LHCN-M2 (cell line): Measurements from ENCODE around the gene SLC26A3. TPM values are rescaled to one million over a fixed set of nuclear protein-coding genes. Genes with fewer than 3 reads are reported as not detected.
A peak's percentile ranks its signal among the peaks of the same experiment; 100 is the strongest.
"Not testable (repeated sequence)": the region's sequence is repeated elsewhere in the genome, so short reads cannot be mapped to it uniquely, and the experiment has no call there.

ENCODE experiments used
- DNase-seq: peaks from one replicate; pipeline ENCODE4 v3.0.0-alpha.2; 2012; ENCODE audit warnings: low read depth
- polyA plus RNA-seq: library from polyadenylated mRNA; unstranded; fragments of >200 nt; gene quantifications from one replicate; pipeline ENCODE4 v1.2.1, GENCODE V29; 2012; ENCODE audit warnings: missing spikeins
- total RNA-seq: library from RNA; depleted of rRNA; stranded (reverse); fragments of >200 nt; gene quantifications from 2 replicates; pipeline ENCODE4 v1.2.3, GENCODE V29; 2014; rRNA removed

Gene SLC26A3
- total RNA-seq: not detected in 2 replicates
- polyA plus RNA-seq: not detected

DNA sequence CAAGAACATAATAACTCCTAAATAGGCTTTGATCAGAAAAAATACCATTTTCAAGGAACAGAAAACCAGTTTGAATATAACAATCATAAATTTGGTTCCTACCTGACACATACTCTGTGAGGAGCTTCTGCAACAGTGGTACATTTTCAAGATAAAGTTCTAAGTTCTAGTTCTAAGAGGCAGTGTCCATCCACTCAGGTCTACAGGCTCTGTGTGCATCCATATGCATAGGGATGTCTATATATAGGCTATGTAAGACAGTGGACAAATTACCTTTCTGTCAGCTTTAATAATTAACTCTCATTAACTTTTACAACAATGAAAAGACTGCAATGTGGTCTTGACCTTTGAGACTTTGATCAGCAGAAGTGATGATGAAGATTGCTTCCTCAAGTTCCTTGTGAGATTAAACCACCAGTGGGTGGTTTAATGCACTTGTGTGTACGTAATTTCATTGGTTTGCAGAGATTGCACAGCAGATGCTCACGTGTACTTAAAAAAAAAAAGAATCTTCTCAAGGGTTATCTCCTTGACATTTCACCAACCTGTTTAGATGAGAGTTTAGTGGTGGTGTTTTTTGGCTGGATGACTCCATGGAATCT is at the start of gene SLC26A3:
SLC26A3 (minus strand) TSS at position 215 of the 602 bp plus-strand sequence. CDS start 8,714 bp downstream, outside the sequence.
- DNase-seq: no peak

DNA sequence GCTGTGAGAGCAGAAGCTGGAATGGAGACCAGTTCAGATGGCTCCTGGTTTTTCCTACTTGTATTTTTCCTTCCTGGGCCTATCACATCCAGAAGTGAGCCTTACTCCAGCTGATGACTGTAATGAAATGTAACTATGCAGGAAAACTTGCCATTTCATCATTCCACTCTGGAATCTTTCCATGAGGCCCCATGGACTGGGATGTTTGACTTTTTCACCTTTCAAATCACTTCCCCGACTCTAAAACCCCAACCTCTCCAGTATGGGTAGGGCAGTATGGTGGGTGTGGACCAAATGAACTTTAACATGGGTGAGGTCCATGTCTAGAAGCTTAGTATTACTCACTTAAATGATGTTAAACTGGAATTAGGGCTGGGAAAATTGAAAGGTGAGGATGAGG is 47.6 kb upstream of the SLC26A3 start:
- DNase-seq: no peak

DNA sequence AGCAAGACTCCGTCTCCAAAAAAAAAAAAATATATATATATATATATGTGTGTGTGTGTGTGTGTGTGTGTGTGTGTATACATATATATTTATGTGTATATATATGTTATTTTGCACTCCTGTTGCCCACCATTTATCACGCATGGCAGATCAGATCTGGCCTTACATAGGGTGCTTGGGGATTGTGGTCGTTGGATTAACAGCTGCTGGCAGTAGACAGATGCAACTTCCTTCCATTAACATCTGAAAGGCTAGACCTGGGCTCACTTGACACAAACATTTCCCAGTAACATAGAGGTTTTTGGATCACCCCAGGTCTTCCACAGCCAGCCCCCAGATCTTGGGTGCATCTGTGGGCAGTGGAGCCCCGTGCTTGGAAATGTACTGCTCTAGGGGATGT is 47.2 kb upstream of the SLC26A3 start:
- DNase-seq: no peak

DNA sequence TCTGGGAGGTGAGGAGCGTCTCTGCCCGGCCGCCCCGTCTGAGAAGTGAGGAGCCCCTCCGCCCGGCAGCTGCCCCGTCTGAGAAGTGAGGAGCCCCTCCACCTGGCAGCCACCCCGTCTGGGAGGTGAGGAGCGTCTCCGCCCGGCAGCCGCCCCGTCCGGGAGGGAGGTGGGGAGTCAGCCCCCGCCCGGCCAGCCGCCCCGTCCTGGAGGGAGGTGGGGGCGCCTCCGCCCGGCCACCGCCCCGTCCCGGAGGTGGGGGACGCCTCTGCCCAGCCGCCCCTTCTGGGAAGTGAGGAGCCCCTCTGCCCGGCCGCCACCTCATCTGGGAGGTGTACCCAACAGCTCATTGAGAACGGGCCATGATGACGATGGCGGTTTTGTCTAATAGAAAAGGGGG is 45.2 kb upstream of the SLC26A3 start:
- DNase-seq: not testable (repeated sequence)

DNA sequence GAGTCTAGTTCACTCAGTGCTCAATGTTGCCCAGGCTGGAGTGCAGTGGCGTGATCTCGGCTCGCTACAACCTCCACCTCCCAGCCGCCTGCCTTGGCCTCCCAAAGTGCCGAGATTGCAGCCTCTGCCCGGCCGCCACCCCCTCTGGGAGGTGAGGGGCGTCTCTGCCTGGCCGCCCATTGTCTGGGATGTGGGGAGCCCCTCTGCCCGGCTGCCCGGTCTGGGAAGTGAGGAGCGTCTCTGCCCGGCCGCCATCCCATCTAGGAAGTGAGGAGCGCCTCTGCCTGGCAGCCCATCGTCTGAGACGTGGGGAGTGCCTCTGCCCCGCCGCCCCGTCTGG is 44.8 kb upstream of the SLC26A3 start:
- not testable (repeated sequence) for DNase-seq

DNA sequence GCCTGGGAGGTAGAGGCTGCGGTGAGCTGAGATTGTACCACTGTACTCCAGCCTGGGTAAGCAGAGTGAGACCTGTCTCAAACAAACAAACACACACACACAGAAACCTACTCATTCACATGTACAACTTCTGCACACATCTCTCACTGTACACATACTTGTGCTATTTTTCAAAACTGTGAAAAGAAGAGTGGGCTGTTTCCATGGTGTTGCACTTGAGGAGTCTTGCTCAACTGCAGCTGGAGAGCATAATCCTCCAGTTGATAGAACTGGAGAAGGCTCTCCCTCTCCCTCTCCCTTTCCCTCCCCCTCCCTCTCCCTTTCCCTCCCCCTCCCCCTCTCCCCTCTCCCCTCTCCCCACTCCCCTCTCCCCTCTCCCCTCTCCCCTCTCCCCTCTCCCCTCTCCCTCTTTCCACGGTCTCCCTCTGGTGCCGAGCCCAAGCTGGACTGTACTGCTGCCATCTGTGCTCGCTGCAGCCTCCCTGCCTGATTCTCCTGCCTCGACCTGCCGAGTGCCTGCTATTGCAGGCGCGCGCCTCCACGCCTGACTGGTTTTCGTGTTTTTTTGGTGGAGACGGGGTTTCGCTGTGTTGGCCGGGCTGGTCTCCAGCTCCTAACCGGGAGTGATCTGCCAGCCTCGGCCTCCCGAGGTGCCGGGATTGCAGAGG is 44.3 kb upstream of the SLC26A3 start:
- no peak for DNase-seq

DNA sequence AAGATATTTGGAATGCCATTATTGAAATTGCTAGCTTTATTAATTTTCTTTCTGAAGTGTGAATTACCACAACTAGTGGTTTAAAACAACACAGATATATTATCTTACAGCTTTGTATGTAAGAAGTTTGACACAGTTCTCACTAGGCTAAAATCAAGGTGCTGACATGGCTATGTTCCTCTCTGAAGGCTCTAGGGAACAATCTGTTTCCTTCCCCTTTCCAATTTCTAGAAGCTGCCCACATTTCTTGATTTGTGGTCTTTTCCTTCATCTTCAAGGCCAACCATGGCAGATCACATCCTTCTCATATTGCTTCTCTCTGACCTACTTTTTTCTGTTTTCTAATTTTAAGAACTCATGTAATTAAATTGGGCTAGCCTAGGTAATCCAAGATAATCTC is 43.3 kb upstream of the SLC26A3 start:
- DNase-seq: no peak

DNA sequence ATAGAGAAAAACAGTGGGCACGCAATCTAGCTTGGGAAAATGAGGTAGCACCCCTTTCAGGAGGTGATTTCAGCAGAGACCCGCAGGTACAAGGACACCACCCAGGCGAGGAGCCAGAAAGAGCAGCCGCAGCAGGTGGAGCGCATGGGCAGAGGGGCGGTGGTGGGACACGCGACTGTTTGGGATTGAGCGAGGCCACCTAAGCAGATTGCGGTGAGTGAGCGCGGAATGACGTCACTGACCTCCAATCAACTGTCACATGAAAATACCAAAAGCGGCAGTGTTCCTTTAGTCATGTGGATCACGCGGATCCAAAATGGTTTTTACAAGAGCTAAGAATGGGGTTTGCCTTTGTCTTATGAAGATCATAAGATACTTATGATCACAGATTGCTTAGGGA is 40.2 kb upstream of the SLC26A3 start:
- DNase-seq: no peak

DNA sequence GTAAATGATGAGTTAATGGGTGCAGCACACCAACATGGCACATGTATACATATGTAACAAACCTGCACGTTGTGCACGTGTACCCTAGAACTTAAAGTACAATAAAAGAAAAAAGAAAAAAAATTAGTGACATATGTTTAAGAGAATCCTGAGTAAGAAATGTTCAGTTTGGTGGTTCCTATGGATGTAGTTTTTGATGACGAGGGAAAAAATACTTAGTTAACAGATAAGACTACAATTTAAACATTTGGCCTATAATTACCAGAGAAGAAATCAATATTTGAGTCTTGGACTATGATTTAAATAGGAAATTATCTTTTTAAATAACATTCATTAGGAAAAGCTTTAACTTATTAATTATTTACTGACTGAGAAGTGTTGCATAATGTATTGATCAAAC is 39.2 kb upstream of the SLC26A3 start:
- DNase-seq: no peak

DNA sequence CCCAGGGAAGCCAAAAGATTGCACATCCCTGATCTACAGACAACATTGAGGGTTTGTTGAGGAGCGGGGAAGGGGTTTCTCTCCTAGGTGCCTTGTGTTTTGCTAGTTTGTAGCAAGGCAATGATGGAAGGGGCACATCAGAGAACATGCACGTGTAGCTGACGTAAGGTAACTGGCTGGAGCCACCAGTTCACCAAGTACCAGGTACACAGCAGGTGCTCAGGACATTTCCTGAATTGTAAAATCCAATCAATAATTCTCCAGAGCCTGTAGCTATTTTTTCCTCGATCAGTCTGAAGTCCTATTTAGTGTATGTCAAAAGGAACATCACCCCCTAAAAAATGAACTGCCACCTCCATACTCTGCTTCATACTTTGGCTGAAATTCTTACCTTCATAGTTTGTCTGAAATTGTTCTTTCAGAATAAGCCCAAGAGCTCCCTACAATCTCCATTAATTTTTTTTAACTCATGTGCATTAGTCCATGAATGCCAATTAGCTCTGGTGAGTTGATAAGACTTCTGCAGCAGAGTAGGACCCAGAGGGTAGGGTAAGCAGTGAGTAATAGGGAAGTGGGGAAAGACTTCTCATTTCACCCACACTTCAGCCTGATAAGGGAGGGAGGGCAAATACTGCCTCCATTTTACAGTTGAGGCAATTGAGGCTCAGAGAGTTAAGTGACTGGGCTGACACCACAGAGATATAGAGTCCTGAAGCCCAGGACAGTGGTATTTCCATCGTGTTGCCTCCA is 36.0 kb upstream of the SLC26A3 start:
- no peak for DNase-seq

DNA sequence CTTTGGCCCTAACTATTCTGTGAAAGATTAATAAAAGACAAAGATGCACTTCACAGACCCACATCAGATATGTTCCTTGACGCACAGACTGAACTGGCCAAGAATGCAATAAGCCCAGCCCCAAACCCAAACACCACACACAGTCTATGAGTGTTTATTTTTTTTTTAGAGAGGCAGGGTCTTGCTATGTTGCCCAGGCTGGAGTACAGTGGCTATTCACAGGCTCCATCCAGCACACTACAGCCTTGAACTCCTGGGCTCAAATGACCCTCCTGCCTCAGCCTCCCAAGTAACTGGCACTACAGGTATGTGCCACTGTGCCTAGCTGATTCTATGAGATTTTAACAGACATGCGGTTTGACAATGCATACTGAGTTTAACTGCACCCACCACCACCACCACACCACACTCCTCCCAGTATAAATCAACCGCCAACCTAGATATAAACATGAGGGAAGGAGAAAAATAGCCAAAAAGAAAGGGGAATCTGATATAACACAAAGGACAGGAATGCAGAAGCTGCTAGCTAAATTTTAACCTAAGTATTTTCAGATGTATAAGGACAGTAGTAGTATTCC is 35.1 kb upstream of the SLC26A3 start:
- DNase-seq: no peak

DNA sequence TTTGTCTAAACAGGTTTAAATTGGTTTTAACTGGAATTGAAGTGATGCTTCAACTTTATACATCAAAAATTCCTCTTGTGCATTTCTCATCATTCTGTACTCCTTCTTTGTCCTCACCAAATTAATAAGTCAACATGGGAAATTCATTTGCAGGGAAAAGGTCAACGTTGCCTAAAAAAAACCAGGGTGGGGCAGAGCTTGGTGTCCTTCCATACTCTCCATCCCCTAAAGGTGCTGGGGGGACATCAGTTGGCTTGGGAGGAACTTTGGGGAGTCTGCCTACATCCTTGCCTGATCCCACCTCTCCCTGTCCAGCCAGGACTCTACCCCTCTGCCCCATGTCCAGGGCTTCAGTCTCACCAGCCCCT is 34.1 kb upstream of the SLC26A3 start:
- DNase-seq: no peak

DNA sequence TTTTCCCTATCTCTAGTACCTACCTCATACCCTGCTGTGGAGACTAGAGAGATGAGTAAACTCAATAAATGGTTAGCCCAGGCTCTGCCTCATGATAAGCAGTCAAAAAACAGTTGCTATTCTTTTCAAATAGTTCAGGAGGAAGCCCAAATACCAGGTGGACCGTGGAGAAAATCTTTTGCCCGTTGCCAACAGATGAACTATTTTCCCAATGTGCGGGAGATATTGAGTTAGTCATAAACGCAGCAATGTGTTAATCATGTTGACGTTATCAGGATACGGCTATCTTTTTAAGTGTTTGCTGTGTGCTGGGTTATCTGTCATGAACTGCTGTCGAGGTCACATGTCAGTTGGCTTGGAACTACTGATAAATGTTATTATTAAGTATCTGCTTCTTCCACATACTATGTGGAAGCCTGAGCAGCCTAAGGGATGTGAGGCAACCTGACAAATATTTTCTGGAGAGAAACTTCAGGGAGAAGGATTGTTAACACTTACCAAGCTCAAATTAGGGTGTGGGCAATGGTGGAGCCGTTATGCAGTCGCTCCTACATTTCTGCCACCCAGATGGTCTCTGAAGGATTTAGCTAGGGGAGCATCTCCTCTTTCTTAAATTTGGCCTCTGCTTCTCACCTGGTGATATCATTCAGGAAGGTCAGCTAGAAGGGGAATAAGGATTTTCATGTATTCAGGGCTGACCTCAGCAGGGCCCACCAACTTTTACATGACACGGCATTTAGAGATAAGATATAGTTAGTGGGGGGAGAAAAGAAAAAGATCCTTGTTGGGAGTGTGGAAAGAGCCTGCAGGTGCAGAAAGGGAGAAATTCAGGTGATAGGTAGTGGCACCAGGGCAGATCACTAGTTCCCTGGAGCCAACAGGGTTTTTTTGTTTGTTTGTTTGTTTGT is 33.5 kb upstream of the SLC26A3 start:
- DNase-seq: peak; percentile 12

DNA sequence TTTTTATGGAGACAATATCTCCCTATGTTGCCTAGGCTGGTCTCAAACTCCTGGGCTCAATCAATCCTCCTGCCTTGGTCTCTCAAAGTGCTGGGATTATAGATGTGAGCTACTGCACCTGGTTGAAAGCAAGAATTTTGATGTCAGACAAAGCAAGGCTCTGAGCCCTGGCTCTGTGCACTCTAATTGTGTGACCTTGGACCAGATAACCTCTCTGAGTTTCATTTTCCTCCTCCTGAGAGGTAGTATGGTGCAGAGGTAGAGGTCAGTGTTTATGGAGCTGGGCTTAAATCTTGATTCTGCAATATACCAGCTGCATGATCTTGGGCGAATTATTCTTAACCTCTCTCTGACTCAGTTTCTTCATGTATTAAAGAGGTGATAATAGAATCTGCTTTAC is 31.4 kb upstream of the SLC26A3 start:
- DNase-seq: no peak

DNA sequence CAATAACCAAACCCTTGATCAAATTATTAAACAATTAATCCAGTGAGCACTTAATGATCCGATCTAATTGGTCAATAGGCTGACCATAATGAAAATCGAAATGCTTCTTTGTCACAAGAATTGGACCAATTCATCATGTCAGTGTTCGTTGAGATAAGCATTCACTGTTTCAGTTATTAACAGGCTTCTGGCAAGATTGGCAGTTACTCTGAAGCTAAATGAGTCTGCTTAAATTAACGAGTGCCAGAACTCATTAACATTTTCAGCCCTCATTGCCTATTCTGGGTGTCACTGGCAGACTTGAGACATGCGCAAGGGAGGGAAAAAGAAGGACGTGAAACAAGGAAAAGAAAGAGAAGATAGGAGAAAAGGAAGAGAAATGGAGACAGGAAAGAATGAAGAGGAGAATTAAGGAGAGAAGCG is 30.7 kb upstream of the SLC26A3 start:
- DNase-seq: no peak

DNA sequence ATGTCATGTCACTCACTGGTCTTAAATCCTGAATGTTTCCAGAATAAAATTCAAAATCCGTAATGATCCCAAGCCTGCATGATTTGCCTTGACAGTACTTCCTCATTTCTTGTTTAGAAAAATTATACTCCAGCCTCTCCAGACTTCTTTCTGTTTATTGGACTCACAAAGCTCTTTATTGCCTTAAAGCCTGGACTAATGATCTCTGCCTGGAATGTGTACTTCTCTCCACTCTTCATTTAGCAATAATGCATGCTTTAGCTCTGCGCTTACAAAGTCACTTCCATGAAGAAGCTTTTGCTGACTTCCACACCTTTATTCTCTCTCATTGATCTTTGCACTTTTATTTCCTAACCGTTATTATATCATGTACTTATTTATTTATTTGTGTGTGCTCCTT is 27.4 kb upstream of the SLC26A3 start:
- DNase-seq: no peak

DNA sequence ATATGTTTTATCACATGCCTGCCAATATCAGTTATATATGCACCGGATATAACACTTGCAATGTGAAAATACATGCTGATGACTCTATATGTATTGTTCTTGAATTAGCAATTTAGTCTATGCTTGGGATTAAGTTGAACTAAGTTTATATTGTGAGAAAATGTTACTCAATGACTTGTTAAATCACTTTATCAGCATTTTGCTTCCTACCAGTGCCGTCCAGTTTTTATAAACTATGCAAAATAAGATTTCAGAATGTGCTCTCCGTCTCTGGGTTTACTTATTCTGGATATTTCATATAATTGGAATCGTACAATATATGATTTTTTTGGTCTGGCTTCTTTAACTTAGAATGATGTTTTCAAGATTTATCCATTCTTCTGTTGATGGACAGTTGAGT is 25.5 kb upstream of the SLC26A3 start:
- DNase-seq: no peak

DNA sequence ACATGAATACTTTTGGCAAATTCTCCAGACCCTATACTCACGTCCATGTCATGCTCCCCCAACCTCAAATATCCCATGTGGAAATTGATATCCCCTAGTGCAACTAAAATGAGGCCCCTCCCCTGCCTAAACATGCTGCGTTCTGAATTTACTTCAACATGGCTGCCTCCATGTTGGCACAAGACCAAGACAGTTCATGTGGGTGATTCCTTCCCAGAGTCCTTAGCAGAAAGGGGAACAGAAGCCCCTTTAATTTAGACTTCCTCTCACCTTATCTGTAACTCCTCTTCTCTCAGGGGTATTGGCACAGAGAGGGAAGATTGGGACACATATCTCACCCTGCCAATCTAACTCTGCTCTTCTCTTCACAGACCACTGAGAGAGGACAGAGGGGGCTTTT is 24.5 kb upstream of the SLC26A3 start:
- DNase-seq: no peak

DNA sequence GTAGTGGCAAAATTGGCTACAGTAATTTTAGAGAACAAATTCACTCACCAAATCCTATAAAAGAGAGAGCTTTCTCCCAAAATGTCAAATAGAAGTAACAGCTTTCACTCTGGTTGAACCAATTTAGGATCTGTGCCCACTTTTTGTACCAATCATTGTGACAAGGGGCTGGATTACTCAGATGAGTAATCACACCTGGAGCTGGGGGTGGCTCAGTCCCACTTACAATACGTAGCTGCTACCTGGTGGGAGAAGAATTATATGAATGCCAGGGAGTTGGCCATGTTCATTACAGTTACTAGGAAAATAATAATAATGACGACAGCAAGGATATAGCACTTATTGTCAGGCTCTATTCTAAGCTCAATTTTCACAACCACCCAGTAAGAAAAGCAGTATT is 23.4 kb upstream of the SLC26A3 start:
- no peak for DNase-seq

DNA sequence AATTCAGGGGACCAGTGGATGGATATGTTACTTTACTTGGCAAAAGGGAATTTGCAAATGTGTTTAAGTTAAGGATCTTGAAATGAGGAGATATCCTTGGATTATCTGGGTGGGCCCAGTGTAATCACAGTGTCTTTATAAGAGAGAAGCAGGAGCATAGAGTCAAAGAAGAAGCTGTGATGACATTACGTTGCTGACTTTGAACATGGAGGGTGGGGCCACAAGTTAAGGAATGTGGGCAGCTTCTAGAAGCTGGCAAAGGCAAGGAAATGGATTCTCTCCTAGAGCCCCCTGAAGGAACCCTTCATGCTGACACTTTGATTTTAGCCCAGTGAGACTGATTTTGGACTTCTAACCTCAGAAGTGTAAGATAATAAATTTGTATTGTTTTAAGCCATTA is 21.8 kb upstream of the SLC26A3 start:
- no peak for DNase-seq

DNA sequence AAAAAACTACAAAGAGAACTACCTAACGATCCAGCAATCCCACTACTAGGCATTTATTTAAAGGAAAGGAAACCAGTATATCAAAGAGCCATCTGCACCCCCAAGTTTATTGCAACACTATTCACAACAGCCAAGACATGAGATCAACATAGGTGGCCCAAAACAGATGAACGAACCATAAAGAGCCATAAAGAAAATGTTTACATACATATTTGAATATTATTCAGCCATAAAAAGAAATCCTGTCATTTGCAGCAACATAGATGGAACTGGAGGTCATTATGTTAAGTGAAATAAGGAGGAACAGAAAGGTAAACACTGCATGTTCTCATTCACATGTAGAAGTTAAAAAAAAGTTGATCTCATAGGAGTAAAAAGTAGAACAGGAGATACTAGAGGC is 15.6 kb upstream of the SLC26A3 start:
- DNase-seq: no peak
